GM19324 (cell line): ENCODE data around the gene MRPL36.

Experiments
- ATAC-seq: cut with Tn5 transposase; IDR thresholded peaks from one replicate; pipeline ENCODE4 v1.9.1; 2021; ENCODE audit warnings: mild to moderate bottlenecking, moderate library complexity; ENCODE audit not compliant: unreplicated experiment, low FRiP score

MRPL36 gene

DNA sequence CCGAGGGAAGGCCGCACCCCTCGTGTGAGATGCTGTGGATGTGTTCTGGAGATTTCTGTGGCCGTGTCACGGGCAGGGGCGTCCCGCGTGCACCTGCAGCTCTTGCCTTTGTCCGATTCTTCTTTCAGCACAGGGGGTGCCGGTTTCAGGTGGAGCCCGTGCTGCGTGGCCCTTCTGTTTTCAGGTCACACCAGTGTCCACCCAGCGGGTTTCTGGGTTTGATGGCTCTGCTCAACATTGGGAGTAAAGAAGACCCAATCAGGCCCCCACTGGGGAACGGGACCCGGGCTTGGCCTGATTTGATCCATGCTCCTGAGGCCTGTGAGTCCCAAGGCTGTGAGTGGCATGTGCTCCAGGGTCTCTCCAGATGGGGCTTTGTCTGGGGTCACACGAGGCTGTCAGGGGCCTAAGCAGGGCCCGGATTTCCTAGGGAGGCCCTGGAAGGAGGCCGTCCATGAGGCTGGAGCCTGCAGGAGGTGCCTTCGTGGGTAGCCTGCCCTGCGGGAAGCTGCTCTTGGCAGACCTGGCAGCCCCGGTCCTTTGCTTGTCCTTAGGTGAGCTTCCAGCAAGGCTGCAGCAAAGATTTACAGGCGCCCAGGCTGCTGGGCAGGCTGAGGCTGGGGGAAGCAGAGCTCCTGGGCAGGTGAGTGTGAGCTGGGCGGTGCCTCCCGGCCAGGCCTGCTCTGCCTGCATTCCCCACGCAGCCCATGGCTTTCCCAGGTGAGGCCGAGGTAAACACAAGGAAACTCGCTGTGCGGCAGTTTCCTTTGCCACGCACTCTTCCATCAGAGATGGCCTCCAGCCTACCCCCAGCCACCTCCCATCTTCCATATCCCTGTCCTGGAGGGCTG is 12.8 kb downstream of the MRPL36 start:
- no peak for ATAC-seq

DNA sequence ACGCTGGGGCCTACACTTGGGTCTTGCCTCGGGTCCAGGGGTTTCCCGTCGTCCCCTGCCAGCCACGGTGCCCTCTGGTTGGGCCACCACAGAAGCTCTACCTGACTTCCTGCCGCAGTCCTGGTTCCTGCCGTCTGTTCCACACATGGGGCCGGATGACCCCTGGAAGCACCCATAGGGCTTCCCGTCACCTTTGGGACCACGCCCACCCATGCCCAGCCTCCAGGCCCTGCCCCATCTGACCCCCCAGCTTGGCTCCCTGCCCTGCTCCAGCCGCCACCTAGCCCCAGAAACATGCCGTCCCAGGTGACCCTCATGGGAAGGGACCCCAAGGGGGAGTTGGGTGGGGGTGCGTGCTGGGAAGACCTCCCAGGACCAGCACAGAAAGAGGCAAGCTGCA is 13.7 kb downstream of the MRPL36 start:
- no peak for ATAC-seq

DNA sequence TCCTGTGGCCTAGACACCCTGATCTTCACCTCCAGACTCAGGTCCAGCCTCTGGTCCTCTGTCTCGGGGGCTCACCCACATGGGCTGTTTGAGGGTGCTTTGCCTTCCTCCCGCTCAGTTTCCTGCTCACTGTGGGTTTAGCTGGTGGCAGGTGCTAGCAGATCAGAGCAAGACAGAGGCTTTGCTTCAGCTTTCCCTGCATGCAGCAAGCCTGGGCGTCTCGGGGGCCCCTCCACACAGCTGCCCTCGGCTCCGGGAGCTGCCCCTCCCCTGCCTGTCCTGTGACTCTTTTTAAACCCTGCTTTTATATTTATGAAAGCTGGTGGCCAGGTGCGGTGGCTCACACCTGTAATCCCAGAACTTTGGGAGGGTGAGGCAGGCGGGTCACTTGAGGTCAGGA is 14.6 kb downstream of the MRPL36 start:
- no peak for ATAC-seq

DNA sequence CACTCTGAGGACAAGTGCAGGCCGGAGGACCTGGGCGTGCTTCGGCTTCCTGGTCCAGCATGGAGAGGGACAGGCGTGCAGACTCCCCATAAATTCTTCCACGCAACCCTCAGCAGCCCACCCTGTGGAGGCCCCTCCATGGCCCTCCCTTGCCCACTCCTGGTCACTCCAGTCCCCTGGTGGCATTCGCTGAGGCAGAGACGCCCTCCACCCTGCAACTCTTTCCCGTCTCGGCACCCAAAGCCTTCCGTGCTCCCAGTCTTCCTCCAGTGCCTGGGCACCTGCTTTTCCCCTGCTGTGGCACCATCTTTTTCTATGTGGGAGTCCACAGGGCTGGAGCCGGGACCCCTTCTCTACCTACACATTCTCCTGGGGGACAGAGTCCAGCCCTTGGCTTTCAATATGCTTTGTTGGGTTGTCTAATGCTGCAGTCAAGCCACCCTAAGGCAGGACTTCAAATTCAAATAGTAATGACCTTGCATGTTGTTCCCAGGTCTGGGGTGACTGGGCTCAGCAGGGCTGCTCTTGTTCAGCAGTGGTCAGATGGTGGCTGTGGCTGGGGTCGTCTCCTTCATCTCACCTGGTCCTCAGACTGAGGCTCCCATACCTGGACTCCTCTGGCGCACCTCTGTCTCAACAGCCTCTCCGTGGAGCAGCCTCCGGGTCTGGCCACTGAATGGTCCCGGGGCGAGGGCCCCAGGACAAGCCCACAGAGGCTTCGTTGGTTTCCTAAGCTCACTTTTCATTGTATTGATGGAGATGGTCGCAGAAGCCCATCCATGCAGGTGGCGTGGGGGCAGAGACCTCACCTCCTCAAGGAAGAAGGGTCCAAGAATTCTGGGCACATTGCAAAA is 15.2 kb downstream of the MRPL36 start:
- ATAC-seq, result no peak

DNA sequence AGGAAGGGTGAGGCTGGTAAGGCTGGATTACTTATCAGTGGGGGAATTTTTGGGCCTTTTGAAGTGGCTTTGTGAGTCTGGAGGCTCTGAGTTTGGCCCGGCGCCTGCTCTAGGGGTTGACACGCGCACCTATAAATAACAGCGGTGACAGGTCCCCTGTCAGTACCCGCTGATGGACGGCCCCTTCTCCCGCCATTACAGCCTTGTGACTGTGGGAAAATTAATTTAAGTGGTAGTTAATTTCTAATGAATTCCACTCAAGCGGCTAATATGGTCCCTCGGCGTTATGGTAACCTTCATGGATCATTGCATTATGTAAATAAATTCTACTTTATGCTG is 16.5 kb downstream of the MRPL36 start:
- ATAC-seq, result peak; percentile 53

DNA sequence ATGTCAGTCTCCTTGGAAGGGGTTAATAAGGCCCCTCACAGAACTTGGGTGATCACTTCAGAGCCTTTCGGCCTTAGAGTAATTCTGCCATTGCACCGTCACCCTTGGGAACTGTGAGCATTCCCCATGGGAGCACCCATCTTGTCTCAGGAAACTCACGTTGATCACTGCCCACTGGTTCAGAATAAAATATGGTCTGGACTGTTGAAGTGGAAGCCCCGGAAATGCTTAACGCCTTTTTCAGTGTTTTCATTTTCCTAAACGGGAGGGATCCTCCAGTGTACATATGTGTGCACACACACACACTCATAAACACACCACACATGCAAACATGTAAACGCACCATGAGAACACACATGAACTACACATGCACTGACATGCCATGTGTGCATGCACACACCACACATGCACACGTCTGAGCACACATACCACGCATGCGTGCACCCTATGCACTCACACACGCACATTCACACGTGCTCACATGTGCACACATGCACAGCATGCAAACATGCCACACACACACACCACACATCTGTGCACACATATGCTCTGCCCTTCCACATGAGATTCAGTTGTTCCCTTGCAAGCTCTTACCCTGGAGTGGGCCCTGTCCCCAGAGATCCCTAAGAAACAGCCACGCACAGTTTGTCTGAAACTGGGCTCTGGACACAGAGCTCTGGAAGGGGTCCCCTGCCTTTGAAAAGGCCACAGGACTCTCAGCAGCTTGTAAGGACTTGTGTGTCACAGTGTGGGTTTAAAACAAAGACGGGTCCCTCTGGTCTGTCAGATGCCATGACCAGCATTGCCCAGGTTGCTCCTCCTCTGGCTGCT is 17.0 kb downstream of the MRPL36 start:
- ATAC-seq, result peak; percentile 12

DNA sequence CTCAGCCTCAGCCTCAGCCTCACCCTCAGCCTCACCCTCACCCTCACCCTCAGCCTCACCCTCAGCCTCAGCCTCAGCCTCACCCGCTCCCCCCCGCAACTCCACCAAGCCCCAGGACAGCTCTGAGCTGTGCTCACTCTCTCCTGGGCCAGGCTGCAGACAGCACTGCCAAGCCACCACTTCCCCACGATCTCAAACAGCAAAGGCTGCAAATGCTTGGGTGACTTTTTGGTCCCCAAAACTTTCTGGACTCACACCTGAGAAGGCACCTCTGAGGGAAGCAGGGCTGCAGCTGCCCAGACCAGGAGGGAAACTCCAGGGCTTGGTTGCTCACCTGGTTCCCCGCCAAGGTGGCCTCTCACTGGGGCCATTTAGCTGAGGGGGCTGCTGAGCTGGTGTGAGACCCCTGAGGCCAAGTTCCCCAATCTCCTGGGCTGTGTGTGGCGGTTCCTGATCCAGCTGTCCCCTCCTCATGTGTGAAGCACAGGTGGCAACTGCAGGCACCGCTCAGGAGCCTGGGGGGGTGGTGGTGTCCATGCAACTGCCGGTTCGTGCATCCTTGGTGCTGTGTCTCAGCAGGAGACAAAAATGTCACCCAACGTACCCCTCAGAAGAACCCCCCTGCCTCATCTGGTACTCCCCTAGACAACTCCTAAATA is 17.8 kb downstream of the MRPL36 start:
- ATAC-seq, result no peak

DNA sequence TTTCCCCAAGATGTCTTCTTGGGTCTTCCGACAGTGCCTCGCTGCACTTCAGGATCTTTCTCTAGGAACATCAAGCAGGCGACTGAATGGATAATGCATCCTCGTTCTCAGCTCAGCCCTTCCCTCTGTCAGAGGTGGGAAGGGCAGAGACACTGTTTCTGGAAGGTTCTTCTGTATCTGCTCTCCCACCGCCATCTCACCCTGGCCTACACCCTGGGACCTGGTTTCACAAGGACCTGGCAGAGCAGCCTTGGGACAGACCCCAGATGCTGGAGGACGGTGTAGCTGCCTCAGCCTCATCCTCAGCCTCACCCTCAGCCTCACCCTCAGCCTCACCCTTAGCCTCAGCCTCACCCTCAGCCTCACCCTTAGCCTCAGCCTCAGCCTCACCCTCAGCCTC is 18.5 kb downstream of the MRPL36 start:
- ATAC-seq, result no peak

DNA sequence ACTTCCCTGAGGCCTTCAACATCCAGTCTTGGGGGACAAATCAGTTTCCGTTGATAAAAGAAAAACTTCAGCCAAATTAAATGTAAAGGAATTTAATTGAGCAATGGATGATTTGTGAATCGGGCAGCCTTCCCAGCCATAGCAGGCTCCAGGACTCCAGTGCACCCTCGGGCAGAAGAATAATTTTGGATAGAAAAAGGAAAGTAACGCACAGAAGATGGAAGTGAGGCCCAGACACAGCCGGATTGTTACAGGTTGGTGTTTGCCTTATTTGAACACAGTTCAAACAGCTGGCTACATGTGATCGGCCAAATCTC is 19.1 kb downstream of the MRPL36 start:
- ATAC-seq, result no peak

DNA sequence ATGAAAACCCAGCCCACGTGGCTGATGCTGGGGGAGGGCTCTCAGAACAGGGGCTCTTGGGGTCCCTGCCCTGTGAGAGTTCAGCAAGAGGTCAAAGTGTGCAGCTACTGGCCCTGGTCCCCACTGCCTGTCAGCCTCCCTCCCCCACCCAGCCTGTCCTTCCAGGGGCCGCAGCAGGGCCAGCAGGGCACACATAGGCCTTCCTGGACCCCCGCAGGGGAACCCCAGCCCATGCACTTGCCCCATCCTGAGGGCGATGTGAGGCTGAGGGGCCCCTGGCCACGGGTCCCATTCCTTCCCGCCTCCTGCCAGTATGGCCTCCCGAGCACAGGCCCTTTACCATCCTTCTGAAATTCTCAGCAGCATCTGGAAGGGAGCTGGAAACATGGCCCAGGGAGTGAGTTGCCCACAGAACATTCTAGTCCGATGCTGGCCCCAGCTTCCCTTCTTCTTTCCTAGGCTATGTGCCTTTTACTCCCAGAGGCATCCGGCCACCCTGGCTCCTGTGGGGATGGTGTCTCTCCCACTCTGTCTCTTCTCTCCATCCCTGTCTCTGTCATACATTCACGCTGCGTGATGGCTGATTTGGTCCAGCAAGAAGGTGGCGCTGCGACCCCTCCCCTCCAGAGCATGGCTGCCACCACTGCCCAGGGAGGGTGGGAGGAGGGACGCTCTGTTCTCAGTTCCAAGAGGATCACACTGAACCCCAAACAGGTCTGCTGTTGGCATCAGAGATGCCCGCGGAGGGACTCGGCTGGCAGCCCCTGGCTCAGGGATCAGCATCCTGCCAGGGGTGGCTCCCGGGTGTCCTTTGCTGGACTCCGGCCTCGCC is 19.6 kb downstream of the MRPL36 start:
- ATAC-seq, result no peak

DNA sequence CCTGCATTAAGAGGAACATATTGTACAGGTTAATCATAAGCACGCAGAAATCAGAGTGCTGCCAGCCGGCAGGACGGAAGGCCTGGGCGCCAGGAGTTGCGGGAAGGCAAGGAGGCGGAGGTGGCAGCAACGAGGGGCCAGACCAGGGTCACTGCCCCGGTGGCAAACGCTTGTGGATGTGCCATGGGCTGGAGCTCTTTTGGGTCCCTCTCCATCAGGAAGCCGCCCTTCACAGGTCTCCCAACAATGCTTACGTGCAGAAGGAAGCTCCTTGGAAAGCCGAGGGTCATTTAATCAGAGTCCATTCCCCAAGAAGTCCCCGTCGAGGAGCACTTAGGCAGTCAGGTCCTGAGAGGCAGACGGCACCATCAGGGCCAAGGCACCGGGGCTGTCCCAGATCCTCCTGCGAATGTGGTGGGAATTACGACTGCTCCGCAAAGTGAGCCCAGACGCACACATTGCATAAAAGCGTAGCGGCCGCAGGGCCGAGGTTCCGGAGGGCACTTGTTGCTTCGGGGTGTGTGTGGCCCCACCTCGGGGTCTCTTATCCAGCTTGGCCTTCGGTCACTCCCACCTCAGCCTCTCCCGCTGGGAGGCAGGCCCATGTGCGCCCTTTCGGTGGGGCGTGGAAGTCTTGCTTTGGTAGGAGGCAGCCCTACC is 20.5 kb downstream of the MRPL36 start:
- no peak for ATAC-seq

DNA sequence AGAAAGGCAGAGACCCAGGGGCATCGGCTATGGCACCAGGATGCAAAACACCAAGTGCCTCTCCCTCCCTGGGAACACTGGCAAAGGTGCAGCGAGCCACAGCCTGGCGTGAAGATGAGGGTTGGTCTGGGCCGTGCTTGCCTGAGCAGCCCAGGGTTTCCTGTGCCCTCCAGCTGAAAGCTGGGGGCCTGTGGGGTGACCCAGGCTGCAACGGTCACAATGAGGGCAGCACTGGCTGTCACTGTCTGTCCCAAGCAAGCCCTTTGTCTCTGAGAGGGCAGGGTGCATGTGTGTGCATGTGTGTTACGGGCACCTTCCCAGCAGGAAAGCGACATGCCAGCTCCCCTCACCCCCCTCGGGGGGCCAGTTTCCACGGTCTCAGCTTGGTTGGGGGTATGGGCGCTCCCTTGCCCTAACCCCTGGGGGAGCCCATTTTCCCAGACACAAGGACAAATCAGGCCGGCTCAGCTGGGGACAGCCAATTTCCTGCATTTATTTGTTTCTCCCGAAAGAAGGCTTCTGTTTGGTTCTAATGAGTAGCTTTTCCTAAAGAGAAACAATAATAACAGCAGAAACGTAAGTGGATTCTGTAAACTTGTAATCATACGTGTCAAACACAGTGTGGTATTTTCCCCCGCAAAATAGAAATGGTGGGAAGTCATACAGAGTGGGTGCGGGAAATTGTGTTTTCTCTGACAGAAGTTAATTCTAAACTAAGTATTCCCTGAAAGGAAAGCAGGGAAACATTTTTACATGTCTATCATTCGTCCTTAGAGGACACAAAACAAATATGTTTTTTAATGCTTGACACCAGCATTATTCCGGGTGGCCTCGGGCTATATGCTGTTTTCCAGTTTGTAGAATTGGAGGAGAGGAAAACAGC is 21.3 kb downstream of the MRPL36 start:
- ATAC-seq, result no peak

DNA sequence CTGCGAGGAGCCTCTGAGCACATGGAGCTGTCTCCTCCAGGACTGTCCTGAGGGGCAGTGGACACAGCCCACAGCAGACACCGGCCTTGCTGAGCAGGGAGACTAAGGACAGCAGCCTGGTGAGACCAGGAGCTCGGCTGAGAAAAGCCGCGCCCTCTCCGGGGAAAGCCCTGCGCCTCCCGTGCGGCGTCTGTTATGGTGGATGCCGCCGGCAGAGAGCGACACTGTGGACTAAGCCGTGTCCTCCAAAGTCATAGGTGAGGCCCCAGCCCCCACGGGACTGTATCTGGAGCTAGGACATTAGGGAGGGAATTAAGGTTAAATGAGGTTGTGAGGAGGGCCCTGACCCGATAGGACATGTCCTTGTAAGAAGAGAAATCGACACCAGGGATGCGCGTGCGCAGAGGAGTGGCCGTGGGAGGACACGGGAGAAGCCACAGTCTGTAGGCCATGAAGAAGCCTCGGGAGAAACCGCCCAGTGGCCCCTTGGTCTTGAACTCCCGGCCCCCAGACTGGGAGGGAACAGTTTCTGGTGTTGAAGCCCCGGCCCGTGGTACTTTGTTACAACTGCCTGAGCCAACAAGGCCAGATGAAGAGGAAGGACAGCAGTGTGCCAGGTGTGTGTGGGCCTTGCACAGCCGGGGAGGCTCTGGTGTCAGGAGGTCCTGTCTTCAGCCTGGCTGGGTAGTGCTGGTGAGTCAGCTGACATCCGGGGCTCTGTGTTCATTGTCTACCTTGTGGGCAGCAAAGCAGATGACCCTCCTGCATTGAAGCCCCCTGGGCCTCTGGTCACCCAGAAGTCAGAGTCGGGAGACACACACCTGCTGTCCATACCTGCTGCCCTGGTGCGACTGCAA is 22.1 kb downstream of the MRPL36 start:
- no peak for ATAC-seq

DNA sequence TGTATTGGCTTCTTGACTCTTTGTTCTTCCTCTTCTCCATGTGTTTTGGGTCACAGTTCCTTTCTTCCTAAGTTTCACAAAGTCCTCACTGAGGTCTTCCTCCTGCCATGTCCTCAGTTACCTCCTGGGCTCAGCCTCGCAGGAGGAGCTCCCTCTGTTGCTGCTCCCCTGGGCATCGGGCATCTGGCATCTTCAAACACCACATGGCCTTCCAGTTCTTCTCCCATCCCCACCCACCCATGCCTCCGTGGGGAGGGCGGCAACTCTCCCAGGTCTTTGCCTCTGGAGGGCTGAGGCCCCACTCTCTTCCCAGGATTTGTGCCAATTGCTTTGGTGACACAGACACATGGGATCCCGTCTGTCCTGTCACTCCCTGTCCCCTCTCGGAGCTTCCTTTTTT is 22.8 kb downstream of the MRPL36 start:
- ATAC-seq, result no peak

DNA sequence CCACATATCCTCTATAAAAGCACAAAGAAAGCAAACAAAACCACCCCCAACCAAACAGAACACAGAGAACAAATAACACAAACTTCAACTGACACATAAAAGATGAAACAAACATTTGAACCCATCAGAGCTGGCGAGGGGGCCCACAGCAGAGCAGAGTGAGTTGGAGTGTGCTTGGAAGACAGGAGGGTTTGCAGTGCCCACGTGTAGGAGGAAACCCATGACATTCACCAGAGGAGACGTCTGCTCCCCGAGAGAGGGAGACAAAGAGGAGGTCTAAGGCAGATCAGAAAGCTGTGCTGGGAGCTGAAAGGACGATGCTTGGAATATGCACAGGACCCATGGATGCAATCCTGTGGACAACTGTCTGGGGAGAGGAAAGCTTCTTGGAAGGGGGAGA is 27.0 kb downstream of the MRPL36 start:
- ATAC-seq, result no peak

DNA sequence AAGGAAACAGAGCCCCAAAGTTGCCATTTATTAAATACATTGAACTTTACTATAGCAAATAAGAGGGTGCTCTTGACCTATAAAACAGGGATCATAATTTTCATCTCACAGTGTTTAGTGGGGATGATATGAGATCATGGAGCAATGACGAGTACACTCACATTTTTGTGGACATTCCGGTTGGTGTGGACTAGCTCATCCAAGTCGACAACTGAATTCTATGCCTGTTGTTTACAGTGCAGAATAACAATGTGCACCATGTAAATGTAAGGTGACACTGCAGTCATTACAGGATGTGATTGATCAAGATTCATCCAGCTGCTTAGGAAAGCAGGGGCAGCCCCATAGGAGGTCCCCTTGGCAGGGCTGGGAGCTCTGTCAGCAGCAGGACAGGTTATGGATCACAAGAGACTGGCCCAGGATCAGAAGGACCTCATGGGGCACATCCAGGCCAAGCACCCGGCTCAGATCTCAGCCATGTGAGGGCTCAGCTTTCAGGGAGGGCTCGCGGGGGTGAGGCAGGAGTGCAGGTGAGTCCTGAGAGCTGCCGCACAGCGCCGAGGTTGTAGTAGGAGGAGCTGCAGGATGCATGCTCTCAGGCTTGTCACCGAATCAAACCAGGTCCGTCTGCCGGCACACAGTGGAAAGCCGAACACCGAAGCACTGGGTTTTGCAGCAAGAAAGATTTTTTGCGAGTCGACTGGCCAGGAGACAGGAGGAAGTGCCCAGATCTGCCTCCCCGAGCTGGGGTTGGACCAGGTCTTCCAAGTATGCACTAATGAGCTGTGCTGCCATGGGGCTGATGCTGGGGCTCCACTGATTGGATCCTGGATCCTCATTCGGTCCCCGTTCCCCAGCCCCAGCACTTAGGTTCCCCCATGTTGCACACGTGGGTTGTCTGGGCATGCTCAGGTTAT is 28.2 kb downstream of the MRPL36 start:
- ATAC-seq, result no peak
